NCI-H146 (cell line): Measurements from ENCODE around the gene BCDIN3D.

ENCODE experiments used
- DNase-seq: peaks from one replicate; lab custom pipeline; 2025; lab: John Stamatoyannopoulos, UW

BCDIN3D gene

GRCh38 chr12:49796606-49797448, 46.1 kb downstream of the BCDIN3D start:
- no peak for DNase-seq

DNA sequence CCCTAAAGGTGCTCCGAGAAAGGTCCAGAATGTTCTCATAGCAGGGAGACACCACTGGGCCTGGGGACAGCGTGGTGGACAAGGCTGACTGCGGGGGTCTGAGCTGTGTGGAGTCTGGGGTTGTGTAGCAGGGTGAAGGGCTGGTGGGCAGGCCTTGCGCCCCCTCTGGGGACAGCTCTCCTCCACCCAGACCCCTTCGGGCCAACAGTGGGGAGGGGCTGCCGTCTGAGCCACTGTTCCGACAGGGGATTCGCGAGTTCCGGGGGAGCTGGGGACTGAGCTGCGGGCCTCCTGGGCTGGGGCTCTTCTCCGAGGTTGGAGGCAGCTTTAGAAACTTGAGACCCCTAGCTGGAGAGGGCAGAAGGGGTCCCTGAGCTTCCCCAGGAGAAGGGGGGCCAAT, 46.8 kb downstream of the BCDIN3D start:
- DNase-seq: no peak

DNA sequence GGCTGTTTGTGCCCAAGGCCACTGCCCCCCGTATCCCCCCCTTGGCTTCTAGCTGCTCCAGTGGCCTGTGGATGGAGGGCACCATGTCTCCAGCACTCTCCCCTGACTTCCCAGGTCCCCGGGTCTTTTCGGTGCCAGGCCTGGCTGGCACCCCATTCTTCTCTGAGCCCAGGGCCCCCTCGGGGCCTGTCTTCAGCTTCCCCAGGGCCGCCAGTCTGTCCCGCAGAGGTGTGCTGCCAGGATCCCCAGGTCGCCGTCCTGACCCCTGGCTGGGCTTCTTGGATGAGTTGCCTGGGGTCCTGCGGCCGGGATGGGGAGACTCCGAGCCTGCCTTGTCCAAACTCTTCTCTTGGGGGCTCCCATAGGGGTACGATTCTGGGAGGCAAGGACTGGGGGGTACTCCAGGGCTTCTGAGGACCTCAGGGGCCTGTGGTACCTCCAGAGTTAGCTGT, 47.2 kb downstream of the BCDIN3D start:
- no peak for DNase-seq

DNA sequence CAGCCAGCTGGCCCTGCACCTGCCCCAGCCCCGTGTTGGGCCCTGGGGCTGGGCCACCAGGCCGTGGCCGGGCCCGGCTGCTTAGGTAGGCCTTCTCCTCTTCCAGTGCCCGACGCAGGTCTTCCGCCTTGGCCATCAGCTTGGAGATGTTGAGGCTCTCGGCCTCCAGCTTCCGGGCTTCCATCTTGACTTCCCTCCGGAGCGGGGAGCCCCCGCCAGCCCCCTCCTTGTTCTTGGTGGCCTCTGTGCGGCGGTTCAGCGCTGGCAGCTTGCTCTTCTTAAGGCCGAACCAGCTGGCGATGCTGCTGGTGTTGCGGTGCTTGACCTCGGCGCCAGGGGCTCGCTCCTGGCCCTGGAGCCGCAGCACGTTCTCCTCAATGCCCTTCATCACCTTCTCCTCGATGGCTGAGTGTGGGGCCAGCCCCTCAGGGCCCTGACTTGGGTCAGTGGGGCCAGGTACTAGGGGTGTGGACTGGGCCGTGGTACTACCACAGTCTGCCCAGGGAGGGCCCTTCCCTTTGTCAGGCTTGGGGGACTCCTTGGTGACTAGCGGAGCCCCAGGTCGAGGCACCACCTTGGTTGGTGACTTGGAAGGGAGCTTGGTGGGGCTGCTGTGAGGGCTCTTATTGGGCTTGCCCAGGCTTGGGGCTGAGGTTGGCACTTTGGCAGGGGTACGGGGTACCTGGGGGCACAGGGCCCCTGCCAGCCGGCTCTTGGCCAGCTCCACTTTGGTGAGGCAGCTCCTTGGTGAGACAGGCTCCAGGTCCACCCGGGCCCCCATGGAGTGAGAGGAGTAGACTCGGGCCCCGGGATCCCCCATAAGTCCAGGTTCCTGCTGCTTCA, 47.9 kb downstream of the BCDIN3D start:
- DNase-seq: no peak

- no peak for DNase-seq
Measured at GRCh38 chr12:49794021-49794420, 48.9 kb downstream of the BCDIN3D start.

DNA sequence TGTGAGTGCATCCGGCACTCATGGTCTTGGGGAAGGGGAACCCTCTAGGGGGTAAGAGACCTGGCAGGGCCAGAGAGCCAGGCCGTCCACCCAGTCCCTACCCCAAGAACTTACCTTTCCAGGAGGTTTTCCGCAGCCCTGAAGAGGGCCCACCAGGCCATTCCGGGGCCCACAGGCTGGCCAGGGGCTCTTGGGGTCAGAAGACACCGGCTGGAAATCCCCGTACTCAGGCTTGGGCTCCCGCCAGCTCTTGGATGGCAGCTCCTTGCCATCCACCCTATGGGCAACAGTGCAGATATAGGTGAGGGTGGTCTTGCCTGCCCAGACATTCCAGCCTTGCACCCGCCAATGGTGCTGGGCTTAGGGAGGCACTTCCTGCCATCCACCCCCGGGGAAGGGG, 49.3 kb downstream of the BCDIN3D start:
- DNase-seq: no peak

- DNase-seq: no peak
Measured at GRCh38 chr12:49792976-49793580, 49.8 kb downstream of the BCDIN3D start.

DNA sequence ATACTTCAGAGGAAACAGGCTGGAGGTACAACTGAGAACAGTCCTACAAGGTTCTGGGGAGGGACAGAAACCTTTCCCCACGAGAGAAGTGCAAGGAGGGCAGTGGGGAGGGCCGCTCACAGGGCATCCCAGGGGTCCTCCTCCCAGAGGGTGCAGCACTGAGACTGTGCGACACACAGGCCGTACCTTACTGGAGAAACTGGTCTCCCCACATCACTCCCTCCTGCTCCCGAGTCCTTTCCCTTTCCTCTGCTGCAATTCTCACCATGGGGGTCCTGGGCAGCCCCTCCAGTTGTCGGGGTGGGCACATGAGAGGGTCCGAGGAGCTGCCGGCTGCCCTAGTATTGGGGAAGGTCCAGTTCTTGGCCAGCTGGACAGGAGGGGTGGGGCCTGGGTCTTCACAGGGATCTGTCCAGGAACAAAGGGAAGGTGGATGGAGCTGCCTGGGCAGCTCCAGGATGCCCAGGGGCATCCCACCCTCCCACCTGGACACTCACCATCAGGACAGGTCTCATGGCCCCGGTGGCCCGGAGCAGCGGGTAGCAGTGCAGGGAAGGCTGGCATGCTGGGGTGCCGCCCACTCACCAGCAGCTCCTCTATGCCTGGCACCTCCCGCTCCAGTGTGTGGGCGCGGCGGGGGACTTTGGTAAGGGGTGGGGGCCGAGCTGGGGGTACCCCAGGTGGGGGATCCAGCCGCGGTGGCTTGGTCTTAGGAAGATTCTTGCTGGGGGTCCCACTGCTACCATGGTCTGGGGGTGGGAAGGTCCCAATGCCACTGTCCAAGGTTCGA, 50.5 kb downstream of the BCDIN3D start:
- DNase-seq: no peak

DNA sequence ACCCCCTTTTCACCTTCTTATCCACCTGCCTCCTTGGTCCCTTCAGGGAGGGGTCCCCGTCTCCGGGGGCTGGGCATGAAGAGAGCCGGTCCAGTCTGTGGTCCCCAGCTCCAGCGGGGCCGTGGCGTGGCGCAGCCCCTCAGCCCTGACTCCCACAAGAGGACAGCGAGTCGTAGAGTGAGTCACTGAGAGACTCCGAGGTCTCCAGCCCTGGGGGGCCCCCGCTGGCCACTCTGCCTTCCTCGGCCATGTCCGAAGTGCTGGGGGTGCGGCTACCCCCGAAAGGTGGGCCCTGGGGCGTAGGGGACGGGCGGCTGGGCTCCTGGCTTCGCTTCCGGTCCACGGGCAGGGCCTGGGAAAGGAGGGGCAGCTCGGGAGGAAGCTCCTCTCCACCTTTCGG, 51.2 kb downstream of the BCDIN3D start:
- DNase-seq: no peak

- no peak for DNase-seq
Measured at GRCh38 chr12:49790741-49791555, 52.0 kb downstream of the BCDIN3D start.

- DNase-seq: peak; percentile 94
Measured at GRCh38 chr12:49789992-49790391, 52.9 kb downstream of the BCDIN3D start.

- no peak for DNase-seq
Measured at GRCh38 chr12:49787672-49788071, 55.2 kb downstream of the BCDIN3D start.
